Natural killer cell (primary cell): ENCODE results near the gene NCLN. TPM values are rescaled to one million over a fixed set of nuclear protein-coding genes. Genes with fewer than 3 reads are reported as not detected.

ENCODE experiments used
- ATAC-seq, 3 donors: fragments of 150-1000 bp in 2 of 3; fragments of 200-7000 bp in 1 of 3; cut with Tn5 transposase; 1 replicate in 1 of 3; 2 replicates in 2 of 3; pipeline ENCODE4 v1.10.0; 2021; ENCODE audit warnings: mild to moderate bottlenecking in 2 of 3, moderate library complexity in 2 of 3
- DNase-seq, 2 donors: peaks; one replicate each; pipeline versions ENCODE4 v3.0.0 to v3.0.0-alpha.2; 2013 to 2021; ENCODE audit warnings: mixed read lengths in 1 of 2
- H3K27ac ChIP-seq: one replicate; pipeline ENCODE4 v1.5.1; 2013; ENCODE audit warnings: mild to moderate bottlenecking, low read length
- H3K27me3 ChIP-seq: one replicate; pipeline ENCODE4 v1.6.1; 2013; ENCODE audit warnings: low read length; ENCODE audit not compliant: control insufficient read depth, insufficient read depth
- H3K36me3 ChIP-seq: one replicate; pipeline ENCODE4 v1.6.1; 2013; ENCODE audit warnings: low read length; ENCODE audit not compliant: control insufficient read depth, insufficient read depth
- H3K4me1 ChIP-seq: one replicate; pipeline ENCODE4 v1.6.1; 2013; ENCODE audit warnings: low read length; ENCODE audit not compliant: control insufficient read depth, insufficient read depth
- H3K4me3 ChIP-seq: one replicate; pipeline ENCODE4 v1.5.1; 2013; ENCODE audit warnings: low read length
- H3K9me3 ChIP-seq: one replicate; pipeline ENCODE4 v1.6.1; 2013; ENCODE audit warnings: low read length; ENCODE audit not compliant: control insufficient read depth, insufficient read depth
- H3K27ac Mint-ChIP-seq, 2 donors: one replicate each; pipeline ENCODE4 v1.8.0; 2022; ENCODE audit warnings: mild to moderate bottlenecking in 2 of 2, mixed read lengths in 2 of 2, moderate library complexity in 1 of 2
- H3K27me3 Mint-ChIP-seq, 2 donors: one replicate each; pipeline ENCODE4 v1.8.0; 2022; ENCODE audit warnings: low read depth in 2 of 2, mixed read lengths in 2 of 2
- H3K36me3 Mint-ChIP-seq: one replicate; pipeline ENCODE4 v1.8.0; 2022; ENCODE audit warnings: mixed read lengths
- H3K4me1 Mint-ChIP-seq, 2 donors: one replicate each; pipeline ENCODE4 v1.8.0; 2022; ENCODE audit warnings: mixed read lengths in 2 of 2
- H3K4me3 Mint-ChIP-seq: one replicate; pipeline ENCODE4 v1.8.0; 2022; ENCODE audit warnings: mild to moderate bottlenecking, moderate library complexity, mixed read lengths
- H3K9me3 Mint-ChIP-seq, 2 donors: one replicate each; pipeline ENCODE4 v1.8.0; 2022; ENCODE audit warnings: mixed read lengths in 2 of 2
- WGBS: methylation state at CpG from one replicate; pipeline ENCODE4 v1.1.7; 2013; ENCODE audit warnings: missing lambda C conversion rate; ENCODE audit not compliant: insufficient coverage; 5-methylcytosine and 5-hydroxymethylcytosine counted together
- intact Hi-C: fragments of 100-400 bp; cut with micrococcal nuclease; formaldehyde crosslinking; loops from one replicate; pipeline ENCODE4 v1.14.2; 2022
- total RNA-seq, 4 donors: library from RNA; stranded (reverse); fragments of 120-200 nt in 1 of 4; gene quantifications; one replicate each; pipeline versions ENCODE4 v1.2.3 to v1.2.4, GENCODE V29; 2013 to 2022
- TF ChIP-seq, protein P1 (sequence below): fragments of 200-600 bp; IDR thresholded peaks from one replicate; pipeline ENCODE4 v1.8.0; 2022; ENCODE audit warnings: antibody characterized with exemption

The NCLN gene
- total RNA-seq, 3 donors from 2014 or later (not counting 1 experiment from before 2014, with no cell fraction given): 39.6 to 61.4 (median 49.0) TPM

DNA sequence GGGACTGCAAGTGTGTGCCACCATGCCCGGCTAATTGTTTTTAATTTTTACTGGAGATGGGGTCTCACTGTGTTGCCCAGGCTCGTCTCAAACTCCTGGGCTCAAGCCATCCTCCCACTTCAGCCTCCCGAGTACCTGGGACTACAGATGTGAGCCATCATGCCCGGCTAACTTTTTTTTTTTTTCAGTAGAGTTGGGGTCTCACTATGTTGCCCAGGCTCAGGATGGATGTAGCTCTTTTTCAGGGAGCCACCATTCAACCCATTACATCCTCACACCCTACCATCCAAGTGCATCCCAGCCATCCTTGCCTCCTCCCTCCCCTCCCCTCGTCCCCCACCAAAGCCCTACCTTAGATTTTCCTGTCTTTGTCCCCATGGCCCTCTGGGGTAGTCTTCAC, 53.6 kb downstream of the NCLN start:
- intact Hi-C loops: no loop called here
- Mint-ChIP-seq H3K36me3 (no peaks in the 10 kb centered on the region), H3K4me3 (no peak overlapping the region), H3K27me3 (peaks cover 0 to 5% of the 10 kb centered on the region in 2 donors), H3K27ac (no peak overlapping the region), H3K9me3 (no peaks in the 10 kb centered on the region), H3K4me1 (no peaks in the 10 kb centered on the region)
- Histone ChIP-seq H3K36me3 (no peaks in the 10 kb centered on the region), H3K4me1 (no peaks in the 10 kb centered on the region), H3K27me3 (no peaks in the 10 kb centered on the region), H3K9me3 (no peaks in the 10 kb centered on the region), H3K4me3 (no peak overlapping the region), H3K27ac (no peak overlapping the region)
- 71% methylated on average over 5 of the region's 5 CpGs for WGBS
- ATAC-seq (no peak), DNase-seq (no peak)
- TF ChIP-seq, protein P1, sequence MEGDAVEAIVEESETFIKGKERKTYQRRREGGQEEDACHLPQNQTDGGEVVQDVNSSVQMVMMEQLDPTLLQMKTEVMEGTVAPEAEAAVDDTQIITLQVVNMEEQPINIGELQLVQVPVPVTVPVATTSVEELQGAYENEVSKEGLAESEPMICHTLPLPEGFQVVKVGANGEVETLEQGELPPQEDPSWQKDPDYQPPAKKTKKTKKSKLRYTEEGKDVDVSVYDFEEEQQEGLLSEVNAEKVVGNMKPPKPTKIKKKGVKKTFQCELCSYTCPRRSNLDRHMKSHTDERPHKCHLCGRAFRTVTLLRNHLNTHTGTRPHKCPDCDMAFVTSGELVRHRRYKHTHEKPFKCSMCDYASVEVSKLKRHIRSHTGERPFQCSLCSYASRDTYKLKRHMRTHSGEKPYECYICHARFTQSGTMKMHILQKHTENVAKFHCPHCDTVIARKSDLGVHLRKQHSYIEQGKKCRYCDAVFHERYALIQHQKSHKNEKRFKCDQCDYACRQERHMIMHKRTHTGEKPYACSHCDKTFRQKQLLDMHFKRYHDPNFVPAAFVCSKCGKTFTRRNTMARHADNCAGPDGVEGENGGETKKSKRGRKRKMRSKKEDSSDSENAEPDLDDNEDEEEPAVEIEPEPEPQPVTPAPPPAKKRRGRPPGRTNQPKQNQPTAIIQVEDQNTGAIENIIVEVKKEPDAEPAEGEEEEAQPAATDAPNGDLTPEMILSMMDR: no peak

DNA sequence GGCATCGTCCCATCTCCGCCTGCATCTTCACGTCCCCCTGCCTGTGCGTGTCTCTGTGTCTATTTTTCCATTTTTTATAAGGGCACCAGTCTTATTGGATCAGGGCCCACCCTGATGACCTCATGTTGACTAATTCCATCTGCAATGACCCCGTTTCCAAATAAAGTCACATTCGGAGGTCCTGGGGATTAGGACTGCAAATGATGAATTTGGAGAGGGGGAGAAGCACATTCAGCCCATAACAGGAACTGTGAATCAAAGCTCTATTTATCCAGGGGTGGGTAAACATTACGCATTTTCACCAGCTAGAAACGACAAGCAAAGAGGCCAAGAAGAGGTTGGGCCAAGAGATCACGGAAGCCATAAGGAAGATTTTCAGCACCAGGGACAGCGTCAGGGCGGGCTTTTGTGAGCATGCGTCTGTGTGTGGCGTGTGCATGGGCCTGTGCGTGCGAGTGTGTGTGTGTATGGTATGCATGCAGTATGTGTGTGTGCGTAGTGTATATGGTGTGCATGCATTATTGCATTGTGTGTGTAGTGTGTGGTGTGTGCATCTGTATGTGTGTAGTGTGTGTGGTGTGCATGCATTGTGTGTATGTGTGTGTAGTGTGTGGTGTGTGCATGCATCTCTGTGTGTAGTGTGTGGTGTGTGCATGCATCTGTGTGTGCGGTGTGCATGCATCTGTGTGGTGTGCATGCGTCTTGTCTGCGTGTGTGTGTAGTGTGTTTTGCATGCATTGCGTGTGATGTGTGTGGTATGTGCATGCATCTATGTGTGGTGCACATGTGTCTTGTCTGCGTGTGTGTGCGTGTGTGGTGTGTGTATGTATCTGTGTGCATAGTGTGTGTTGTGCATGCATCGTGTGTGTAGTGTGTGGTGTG, 58.3 kb downstream of the NCLN start:
- H3K4me3 Mint-ChIP-seq: no peak overlapping the region
- intact Hi-C loops: no loop called here
- ATAC-seq (peak; percentile 23 to 57 (median 33)), DNase-seq (peak; percentile 22 to 74)
- peaks cover 0 to 2% of the 10 kb centered on the region in 2 donors for H3K27me3 Mint-ChIP-seq
- H3K27me3 ChIP-seq: no peaks in the 10 kb centered on the region
- no peaks in the 10 kb centered on the region for H3K36me3 Mint-ChIP-seq
- H3K4me1 ChIP-seq: no peaks in the 10 kb centered on the region
- TF ChIP-seq, protein P1: no peak
- no peaks in the 10 kb centered on the region for H3K9me3 Mint-ChIP-seq
- H3K4me3 ChIP-seq: no peak overlapping the region
- 49% methylated on average over 23 of the region's 23 CpGs for WGBS
- H3K27ac ChIP-seq: no peak overlapping the region
- no peaks in the 10 kb centered on the region for H3K36me3 ChIP-seq
- no peak overlapping the region for H3K27ac Mint-ChIP-seq
- H3K9me3 ChIP-seq: no peaks in the 10 kb centered on the region
- H3K4me1 Mint-ChIP-seq: no peaks in the 10 kb centered on the region

DNA sequence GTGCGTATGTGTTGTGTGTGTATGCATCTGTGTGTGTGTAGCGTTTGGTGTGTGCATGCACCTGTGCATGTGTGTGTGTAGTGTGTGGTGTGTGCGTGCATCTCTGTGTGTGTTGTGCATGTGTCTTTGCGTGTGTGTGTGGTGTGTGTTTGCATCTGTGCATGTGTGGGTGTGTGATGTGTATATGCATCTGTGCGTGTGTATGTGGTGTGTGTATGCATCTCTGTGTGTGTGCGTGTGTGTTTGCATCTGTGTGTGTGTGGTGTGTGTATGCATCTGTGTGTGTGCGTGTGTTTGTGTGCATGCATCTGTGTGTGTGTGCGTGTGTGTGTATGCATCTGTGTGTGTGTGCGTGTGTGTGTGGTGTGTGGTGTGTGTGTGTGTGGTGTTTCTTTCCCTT, 59.3 kb downstream of the NCLN start:
- Histone ChIP-seq H3K9me3 (no peaks in the 10 kb centered on the region), H3K27ac (no peak overlapping the region), H3K4me1 (no peaks in the 10 kb centered on the region), H3K36me3 (no peaks in the 10 kb centered on the region), H3K27me3 (no peaks in the 10 kb centered on the region), H3K4me3 (no peak overlapping the region)
- WGBS: 94% methylated on average over 8 of the region's 9 CpGs
- no peaks in the 10 kb centered on the region for H3K4me1 Mint-ChIP-seq
- TF ChIP-seq, protein P1: no peak
- no peak overlapping the region for H3K27ac Mint-ChIP-seq
- H3K36me3 Mint-ChIP-seq: no peaks in the 10 kb centered on the region
- no peaks in the 10 kb centered on the region for H3K9me3 Mint-ChIP-seq
- H3K27me3 Mint-ChIP-seq: peaks cover 0 to 5% of the 10 kb centered on the region in 2 donors
- no peak overlapping the region for H3K4me3 Mint-ChIP-seq
- no peak for ATAC-seq
- intact Hi-C loops: no loop called here
- no peak for DNase-seq
